ENCODE data around the gene MISP3.

GRCh38 chr19:14033946-14034345 lies 38.6 kb upstream of the MISP3 start:
- TF ChIP-seq TAF1 (IDR thresholded peaks at IDR 0.05; ENCODE audit: borderline replicate concordance, insufficient read depth, low read length) (no peak), POLR2AphosphoS5 (IDR thresholded peaks at IDR 0.05; ENCODE audit: low read depth, low read length) (no peak), FOXP2 (optimal IDR thresholded peaks at IDR 0.05; ENCODE audit: borderline replicate concordance, extremely low read depth, extremely low read length, insufficient read depth) (no peak)
- TF ChIP-seq, protein P1, sequence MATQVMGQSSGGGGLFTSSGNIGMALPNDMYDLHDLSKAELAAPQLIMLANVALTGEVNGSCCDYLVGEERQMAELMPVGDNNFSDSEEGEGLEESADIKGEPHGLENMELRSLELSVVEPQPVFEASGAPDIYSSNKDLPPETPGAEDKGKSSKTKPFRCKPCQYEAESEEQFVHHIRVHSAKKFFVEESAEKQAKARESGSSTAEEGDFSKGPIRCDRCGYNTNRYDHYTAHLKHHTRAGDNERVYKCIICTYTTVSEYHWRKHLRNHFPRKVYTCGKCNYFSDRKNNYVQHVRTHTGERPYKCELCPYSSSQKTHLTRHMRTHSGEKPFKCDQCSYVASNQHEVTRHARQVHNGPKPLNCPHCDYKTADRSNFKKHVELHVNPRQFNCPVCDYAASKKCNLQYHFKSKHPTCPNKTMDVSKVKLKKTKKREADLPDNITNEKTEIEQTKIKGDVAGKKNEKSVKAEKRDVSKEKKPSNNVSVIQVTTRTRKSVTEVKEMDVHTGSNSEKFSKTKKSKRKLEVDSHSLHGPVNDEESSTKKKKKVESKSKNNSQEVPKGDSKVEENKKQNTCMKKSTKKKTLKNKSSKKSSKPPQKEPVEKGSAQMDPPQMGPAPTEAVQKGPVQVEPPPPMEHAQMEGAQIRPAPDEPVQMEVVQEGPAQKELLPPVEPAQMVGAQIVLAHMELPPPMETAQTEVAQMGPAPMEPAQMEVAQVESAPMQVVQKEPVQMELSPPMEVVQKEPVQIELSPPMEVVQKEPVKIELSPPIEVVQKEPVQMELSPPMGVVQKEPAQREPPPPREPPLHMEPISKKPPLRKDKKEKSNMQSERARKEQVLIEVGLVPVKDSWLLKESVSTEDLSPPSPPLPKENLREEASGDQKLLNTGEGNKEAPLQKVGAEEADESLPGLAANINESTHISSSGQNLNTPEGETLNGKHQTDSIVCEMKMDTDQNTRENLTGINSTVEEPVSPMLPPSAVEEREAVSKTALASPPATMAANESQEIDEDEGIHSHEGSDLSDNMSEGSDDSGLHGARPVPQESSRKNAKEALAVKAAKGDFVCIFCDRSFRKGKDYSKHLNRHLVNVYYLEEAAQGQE (IDR thresholded peaks at IDR 0.05; ENCODE audit: insufficient read depth in 1 of 2, low read depth in 2 of 2, low read length in 2 of 2): no peak
